ENCODE results near the gene NUP153. TPM values are rescaled to one million over a fixed set of nuclear protein-coding genes. Genes with fewer than 3 reads are reported as not detected.
"Not testable (repeated sequence)": the region's sequence is repeated elsewhere in the genome, so short reads cannot be mapped to it uniquely, and the experiment has no call there.

Gene NUP153
- total and polyA plus RNA-seq, 8 donors: 3.8 to 17.4 (median 11.0) TPM

DNA sequence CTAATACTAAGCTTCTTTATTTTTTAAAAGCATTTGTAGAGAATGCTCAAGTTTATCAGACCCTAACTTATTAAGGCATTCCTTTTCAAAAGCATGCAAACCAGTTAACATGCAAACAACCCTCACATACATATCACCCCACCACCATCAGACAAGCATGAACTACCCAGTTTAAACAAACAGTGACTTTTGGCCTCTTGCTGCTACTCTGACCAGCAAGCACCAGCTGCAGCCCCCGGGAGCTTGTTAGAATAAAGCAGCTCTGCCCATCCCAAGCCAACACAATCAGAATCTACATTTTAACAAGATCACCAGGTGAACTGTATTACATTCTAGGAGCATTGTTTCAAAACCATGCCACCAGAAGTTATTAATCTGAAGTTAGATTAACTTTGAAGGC lies 5.9 kb upstream of the NUP153 start:
- FAIRE-seq (no peak), DNase-seq (no peak), ATAC-seq (no peak)
- Histone ChIP-seq H3K27me3 (no peaks in the 10 kb centered on the region), H3K27ac (no peak overlapping the region), H3K4me1 (no peaks in the 10 kb centered on the region), H3K4me3 (no peak overlapping the region), H3K36me3 (no peaks in the 10 kb centered on the region), H3K9me3 (no peaks in the 10 kb centered on the region)
- intact Hi-C loops (cut with DNase I): no loop called here
- TF ChIP-seq, protein P1, sequence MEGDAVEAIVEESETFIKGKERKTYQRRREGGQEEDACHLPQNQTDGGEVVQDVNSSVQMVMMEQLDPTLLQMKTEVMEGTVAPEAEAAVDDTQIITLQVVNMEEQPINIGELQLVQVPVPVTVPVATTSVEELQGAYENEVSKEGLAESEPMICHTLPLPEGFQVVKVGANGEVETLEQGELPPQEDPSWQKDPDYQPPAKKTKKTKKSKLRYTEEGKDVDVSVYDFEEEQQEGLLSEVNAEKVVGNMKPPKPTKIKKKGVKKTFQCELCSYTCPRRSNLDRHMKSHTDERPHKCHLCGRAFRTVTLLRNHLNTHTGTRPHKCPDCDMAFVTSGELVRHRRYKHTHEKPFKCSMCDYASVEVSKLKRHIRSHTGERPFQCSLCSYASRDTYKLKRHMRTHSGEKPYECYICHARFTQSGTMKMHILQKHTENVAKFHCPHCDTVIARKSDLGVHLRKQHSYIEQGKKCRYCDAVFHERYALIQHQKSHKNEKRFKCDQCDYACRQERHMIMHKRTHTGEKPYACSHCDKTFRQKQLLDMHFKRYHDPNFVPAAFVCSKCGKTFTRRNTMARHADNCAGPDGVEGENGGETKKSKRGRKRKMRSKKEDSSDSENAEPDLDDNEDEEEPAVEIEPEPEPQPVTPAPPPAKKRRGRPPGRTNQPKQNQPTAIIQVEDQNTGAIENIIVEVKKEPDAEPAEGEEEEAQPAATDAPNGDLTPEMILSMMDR (IDR thresholded peaks at IDR 0.05): no peak
- WGBS, 2 donors: 25 to 31% methylated on average over 1 of the region's 1 CpG

DNA sequence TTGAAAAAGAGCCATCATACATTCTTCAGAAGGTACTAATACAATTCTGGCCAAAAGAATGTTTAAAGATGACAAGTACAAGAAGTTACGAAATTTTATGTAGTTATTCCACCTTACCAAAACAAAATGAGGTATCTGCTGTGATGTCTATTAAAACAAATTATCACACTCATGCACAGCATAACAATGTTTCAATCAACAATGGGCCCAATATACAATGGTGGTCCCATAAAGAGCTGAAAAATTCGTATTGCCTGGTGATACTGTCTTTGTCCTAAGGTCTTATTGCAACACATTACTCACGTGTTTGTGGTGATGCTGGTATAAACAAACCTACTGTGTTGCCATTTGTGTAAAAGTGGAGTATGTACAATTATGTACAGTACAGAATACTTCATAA lies 3.6 kb upstream of the NUP153 start:
- ATAC-seq (no peak), DNase-seq (no peak), FAIRE-seq (no peak)
- WGBS, 2 donors: 44 to 56% methylated on average over 3 of the region's 3 CpGs
- TF ChIP-seq, protein P1 (IDR thresholded peaks at IDR 0.05): no peak
- Histone ChIP-seq H3K27ac (no peak overlapping the region), H3K36me3 (no peaks in the 10 kb centered on the region), H3K4me3 (no peak overlapping the region), H3K27me3 (no peaks in the 10 kb centered on the region), H3K4me1 (peaks cover 0 to 3% (median 0%) of the 10 kb centered on the region in 3 donors), H3K9me3 (no peaks in the 10 kb centered on the region)
- intact Hi-C loops (cut with DNase I): no loop called here

DNA sequence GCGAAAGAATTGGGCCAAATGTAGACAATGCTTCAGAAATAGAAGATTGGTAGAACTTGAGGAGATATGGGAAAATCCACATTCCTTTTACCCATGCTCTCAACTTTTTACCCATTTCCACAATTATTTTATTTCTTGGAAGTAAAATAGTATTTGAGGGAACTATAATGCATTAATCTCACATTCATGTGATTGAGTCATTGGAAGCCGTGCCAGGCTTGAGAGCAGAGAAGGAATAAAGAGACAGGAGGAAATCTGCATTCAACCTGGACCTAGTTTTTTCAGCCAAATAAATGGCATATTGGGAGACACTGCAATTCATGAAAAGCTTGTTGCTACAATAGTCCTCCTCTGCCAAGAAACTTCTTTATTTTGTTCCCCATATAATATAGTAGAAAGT lies 2.8 kb upstream of the NUP153 start:
- Histone ChIP-seq H3K4me3 (no peak overlapping the region), H3K36me3 (no peaks in the 10 kb centered on the region), H3K27ac (no peak overlapping the region), H3K4me1 (peaks cover 2 to 6% (median 3%) of the 10 kb centered on the region in 3 donors), H3K9me3 (no peaks in the 10 kb centered on the region), H3K27me3 (no peaks in the 10 kb centered on the region)
- intact Hi-C loops (cut with DNase I): no loop called here
- ATAC-seq (no peak), DNase-seq (no peak), FAIRE-seq (no peak)
- TF ChIP-seq, protein P1 (IDR thresholded peaks at IDR 0.05): no peak
- WGBS, 2 donors: 87 to 94% methylated on average over 2 of the region's 2 CpGs

DNA sequence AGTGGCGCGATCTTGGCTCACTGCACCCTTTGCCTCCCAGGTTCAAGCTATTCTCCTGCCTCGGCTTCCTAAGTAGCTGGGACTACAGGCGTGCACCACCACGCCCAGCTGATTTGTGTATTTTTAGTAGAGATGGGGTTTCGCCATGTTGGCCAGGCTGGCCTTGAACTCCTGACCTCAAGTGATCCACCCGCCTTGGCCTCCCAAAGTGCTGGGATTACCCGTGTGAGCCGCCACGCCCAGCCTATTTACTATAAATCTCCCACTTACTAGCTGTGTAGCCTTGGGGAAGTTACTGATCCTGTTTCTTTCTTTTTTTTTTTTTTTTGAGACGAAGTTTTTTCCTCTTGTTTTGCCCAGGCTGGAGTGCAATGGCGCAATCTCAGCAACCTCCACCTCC lies 1.3 kb upstream of the NUP153 start:
- intact Hi-C loops (cut with DNase I); H3K4me3 ChIP-seq; H3K27ac ChIP-seq; H3K36me3 ChIP-seq; DNase-seq; FAIRE-seq; H3K9me3 ChIP-seq; ATAC-seq; H3K27me3 ChIP-seq: not testable (repeated sequence)
- peaks cover 3 to 17% (median 15%) of the 10 kb centered on the region in 3 donors for H3K4me1 ChIP-seq
- WGBS, 2 donors: 72 to 82% methylated on average over 12 of the region's 12 CpGs

DNA sequence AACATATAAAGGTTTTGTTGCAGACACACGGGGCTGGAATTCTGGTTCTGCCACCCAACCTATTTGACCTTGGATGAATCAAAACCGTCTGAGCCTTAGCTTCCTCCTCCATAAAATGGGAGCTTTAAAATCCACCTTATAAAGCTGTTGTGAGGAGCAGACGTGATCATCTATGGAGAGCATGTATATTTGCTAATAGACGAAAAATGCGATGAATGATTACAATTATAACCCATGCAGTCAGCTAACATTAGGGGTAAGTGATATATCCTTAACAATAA lies 586 bp upstream of the NUP153 start:
- DNase-seq (no peak), FAIRE-seq (peak; percentile 23), ATAC-seq (no peak)
- 22 to 29% methylated on average over 5 of the region's 5 CpGs for WGBS, 2 donors
- intact Hi-C loops (cut with DNase I): no loop called here
- TF ChIP-seq, protein P1 (IDR thresholded peaks at IDR 0.05): no peak
- Histone ChIP-seq H3K27ac (peak overlapping the region in 2 of 4 donors; percentile 97 to 98), H3K27me3 (no peaks in the 10 kb centered on the region), H3K4me1 (peaks cover 3 to 24% (median 19%) of the 10 kb centered on the region in 3 donors), H3K9me3 (no peaks in the 10 kb centered on the region), H3K4me3 (peak overlapping the region; percentile 3 to 92 (median 72)), H3K36me3 (no peaks in the 10 kb centered on the region)

All from pancreas (tissue), 10 donors.